Anterior cingulate cortex (tissue), 58 donors: ENCODE data around the gene FBXO31.

ENCODE experiments used
- DNase-seq, 58 donors: peaks; one replicate each; lab custom pipeline; 2025; lab: John Stamatoyannopoulos, UW

FBXO31 gene, protein sequence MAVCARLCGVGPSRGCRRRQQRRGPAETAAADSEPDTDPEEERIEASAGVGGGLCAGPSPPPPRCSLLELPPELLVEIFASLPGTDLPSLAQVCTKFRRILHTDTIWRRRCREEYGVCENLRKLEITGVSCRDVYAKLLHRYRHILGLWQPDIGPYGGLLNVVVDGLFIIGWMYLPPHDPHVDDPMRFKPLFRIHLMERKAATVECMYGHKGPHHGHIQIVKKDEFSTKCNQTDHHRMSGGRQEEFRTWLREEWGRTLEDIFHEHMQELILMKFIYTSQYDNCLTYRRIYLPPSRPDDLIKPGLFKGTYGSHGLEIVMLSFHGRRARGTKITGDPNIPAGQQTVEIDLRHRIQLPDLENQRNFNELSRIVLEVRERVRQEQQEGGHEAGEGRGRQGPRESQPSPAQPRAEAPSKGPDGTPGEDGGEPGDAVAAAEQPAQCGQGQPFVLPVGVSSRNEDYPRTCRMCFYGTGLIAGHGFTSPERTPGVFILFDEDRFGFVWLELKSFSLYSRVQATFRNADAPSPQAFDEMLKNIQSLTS

DNA sequence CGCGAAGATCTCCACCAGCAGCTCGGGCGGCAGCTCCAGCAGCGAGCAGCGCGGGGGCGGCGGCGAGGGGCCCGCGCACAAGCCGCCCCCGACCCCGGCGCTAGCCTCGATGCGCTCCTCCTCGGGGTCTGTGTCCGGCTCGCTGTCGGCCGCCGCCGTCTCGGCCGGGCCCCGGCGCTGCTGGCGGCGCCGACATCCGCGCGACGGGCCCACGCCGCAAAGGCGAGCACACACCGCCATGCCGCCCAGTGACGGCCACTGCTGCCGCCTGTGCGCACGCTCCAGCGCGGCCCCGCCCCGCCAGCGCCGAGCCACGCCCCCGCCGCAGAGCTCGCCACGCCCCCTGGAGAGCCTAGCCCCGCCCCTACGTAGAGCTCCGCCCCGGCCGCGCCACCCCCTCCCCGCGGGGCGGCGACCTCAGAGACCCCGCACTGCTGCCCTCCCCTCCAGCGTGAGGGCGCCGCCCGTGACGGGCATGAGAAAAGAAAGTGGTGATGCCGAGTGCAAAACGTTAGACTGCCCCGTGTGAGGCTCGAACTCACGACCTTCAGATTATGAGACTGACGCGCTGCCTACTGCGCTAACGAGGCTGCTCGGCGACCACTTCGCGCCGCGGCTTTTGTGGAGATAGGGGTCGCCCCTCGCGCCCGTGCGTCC is at the start of gene FBXO31:
Gene FBXO31 (minus strand): TSS at position 272 of the 657 bp plus-strand sequence. CDS start 32 bp downstream, at position 240.
- peak; percentile 55 to 96 (median 90) for DNase-seq

DNA sequence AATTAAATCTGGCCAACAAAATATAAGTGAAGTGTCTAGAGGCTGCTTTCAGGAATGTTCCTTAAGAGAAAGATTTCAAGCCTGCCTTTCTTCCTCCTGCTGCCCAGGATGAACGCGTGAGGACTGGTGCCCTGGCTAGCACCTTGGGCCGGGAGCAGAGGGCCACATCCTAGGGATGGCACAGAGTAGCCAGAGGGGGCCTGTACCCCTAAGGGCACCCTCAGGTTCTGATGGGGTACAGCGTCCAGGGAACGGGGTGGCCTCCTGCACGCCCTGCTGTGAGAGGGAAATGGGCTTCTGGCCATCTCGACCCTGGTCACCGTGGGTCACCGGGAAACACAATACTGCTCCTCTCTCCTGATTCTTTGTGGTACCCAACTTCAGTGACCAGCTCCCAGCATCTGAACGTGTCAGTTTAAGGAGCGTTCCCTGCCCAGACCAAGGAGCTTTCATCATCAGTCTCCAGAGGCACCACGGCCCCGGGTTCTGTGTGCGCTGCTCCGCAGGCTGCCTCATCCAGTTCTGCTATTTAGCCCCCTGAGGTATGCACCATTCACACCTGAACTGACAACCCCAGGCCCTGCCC is 48.8 kb upstream of the FBXO31 start:
- DNase-seq = no peak

DNA sequence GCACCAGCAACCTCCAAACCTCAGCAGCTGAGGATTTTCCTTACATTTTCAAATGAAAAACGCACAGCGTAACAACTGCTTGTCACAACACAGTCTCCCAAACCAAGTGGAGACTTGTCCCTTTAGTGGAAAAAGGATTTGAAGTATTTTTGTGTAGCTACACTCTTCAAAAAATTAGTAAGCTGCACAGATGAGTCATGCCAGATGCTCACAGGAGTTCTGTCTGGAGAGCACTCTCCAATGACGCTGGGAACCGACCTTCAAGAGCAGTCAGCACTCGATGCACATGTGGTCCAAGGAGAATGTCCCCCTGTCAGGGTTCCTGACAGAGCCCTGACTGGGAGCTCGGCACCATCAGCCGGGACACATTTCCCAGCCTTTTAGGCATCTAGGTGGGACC is 48.4 kb upstream of the FBXO31 start:
- peak in 3 of 58 donors; percentile 13 to 41 (median 32) for DNase-seq

- no peak for DNase-seq
Observed at GRCh38 chr16:87426423-87427215, 43.0 kb upstream of the FBXO31 start.

- DNase-seq = no peak
Observed at GRCh38 chr16:87425941-87426340, 42.4 kb upstream of the FBXO31 start.

DNA sequence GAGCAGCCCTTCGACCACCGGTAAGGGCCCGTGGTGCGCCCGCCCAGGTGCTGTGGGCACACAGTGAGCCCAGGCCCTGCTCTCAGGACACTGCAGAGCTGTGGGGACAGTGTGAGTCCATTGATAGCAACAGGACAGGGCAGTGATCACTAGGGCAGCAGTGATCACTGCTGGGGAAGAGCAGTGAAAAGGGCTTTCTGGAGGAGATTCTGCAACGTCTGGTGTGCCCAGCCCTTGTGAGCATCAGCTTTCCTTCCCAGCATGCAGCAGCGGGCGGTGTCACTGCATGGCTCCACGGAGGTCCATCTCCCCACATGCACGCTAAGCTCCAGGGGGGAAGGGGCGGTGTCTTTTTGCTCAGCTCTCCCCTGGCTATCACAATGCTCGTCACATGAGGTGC is 40.7 kb upstream of the FBXO31 start:
- DNase-seq = no peak

DNA sequence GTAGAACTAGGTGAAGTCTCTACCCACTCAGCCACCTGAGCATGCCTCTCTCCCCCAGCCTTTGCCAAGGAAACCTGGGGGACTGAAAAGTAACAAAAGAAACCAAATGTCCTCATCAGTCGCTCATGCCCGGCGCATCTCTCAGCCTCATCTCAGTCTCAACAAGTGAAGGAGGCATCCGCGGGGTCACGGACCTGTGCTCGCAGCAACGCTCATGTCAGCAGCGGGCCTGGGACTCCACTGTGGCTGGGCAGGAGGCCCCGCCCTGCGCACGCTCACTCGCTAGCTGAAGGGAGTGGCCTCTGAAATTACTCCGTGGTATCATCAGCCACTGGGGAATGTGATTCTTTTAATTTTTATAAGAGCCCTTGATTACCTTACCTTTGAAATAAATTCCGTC is 39.9 kb upstream of the FBXO31 start:
- no peak for DNase-seq

- no peak for DNase-seq
Observed at GRCh38 chr16:87422106-87422505, 38.5 kb upstream of the FBXO31 start.

DNA sequence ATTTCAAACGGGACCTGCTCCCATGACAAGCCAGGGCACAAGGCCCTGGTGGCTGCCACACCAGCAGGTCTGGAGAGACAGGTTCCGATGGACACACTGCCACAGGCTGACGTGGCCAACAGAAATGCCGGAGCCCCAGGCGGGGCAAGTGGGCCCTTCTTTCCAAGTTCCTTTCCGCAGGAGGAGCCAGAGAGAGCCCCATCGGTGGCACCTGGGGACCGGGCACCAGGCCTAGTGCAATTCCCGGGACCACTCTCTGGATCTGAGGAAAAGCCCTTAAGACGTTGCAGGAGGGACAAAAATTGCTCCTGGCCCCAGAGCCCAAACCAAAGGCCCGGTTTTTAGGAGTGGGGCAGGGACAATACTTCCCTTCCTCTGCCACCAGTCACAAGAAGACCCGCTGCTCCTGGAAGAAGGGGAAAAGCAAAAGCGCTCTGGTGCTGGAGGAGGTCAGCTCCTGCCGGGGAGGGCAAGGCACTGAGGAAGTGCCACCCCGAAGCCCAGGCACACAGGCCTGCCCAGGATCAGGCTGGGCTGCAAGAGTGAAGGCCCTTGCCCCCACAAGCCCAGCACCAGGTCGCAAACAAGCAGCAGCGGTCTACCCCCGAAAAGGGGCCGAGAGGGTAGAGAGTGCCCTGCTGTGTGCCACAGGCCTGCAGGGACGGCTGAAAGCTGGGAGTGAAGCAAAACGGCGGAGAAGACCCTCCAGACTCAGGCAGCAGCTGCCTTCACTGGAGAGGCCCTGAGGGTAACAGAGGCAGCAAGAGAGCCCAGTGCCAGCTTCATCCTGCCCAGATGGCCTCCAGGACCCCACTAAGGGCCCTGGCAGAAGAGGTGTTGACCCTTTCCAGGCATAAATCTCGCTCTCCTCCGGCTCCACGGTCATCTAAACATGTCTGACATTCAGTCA is 37.7 kb upstream of the FBXO31 start:
- no peak for DNase-seq

GRCh38 chr16:87420026-87421002 is 36.7 kb upstream of the FBXO31 start:
- DNase-seq = no peak

DNA sequence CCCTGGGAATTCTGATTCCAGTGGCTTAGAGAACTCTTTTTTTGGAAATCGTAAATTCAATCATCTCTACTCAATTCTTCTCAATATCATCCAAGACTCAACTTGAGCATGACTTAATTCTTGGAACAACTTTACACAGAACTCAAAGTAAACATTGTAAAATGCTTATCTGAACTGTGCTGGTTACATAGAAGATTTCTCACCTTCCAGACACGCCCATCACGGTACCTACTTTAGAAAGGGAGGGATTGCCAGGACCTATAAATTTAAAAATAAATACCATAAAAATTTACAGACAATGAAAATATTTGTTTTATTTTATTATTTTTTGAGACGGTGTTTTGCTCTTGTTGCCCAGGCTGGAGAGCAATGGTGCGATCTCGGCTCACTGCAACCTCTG is 35.1 kb upstream of the FBXO31 start:
- DNase-seq = no peak

DNA sequence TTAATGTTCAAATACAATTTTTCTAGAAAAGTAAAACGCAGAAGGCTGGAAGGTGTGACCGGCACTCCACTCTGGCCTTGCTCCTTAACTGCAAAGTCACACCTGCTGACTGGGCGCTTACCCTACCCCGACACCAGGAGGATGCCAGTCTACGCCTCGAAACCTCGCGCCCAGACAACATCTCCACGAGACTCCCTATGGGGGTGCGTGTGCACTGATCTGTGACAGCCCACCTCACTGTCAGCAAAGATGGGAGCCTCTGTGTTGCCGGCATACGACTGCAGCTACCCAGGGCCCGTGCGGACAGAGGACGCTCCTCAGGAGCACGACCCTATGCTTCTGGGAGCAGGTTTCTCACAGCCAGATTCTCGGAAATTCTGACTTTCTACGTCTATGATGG is 34.6 kb upstream of the FBXO31 start:
- DNase-seq = no peak

DNA sequence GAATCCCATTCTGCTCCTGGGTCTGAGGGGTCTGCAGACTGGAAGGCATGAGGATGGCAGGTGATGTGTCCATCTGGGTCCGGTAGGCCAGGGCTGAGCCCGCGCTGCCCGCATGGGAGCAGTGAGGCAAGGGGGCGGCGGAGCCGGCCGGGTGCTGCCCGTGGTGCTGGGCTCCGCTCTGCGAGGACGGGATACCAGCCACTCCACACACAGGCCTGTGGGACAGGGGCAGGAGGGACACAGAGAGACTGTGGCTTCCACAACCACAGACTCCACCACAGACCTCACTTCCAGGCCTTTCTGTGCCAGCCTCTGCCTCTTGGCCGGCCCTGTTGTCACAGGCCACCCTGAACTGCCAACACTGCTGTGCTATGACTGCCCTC is 33.9 kb upstream of the FBXO31 start:
- DNase-seq = no peak

DNA sequence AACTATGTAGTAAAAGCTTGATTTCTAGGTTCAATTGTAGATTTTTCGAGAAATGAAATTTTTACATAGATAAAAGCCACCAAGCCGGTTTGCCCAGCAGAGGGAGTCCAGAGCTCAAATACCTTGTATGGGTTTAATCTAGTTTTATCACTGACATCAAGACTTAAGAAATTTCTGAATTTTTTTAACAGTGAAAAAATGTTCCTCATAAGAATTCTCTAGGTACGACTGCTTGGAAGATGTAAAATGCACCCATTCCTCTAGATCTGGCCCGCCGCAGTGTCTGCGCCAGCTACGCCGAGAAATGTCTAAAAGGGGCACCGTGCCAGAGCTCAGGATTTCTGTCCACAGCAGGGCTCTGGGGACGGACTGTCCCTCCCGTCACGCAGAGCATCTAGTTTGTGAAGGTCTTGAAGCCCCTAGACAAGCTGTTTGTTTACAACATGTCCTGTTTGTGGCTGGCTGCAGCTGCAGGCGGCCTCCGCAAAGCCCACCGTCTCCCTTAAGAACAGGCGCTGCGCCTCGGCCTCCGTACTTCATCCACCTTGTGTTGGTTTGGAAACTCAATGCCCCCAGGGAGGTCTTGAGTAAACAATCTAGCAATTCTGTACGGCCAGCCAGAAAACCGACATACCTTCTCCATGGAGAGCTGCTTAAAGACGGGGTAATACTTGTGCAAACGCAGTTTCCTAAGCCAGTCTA is 33.4 kb upstream of the FBXO31 start:
- peak in 5 of 58 donors; percentile 21 to 50 (median 25) for DNase-seq

- DNase-seq = no peak
Observed at GRCh38 chr16:87415441-87415840, 31.9 kb upstream of the FBXO31 start.

GRCh38 chr16:87414251-87414680 is 30.7 kb upstream of the FBXO31 start:
- no peak for DNase-seq

DNA sequence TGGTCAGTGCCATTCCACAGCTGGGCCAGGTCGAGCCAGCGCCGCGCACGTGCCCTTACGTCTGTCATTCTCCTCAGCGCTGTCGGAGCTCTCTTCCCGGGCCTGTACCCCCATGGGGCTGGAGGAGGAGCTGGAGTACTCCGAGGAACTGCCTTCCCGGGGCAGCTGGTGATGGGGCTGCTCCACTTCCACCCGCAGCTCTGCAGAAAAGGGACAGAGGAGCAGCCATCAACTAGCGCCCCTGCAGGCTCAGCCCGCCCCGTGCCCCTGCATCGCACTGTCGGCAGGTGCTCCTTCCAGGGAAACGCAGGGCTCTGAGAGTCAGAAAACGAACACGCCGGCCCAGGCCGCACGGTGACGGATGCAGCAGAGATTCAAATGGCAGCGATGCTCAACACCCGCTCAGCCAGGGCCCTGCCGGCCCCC is 29.4 kb upstream of the FBXO31 start:
- no peak for DNase-seq
